GM20431 (cell line): Measurements from ENCODE around the gene LRRC34.

Experiments
- in situ Hi-C: fragments of 300-500 bp; cut with MseI, MboI; formaldehyde crosslinking; loops from one replicate; pipeline ENCODE4 v1.15.0; 2020; ENCODE audit warnings: low sequenced_read_pairs; ENCODE audit not compliant: unreplicated experiment

The LRRC34 gene

GRCh38 chr3:169812332-169813235 is at the start of gene LRRC34, which contains the start of gene LRRIQ4:
Gene LRRC34 (minus strand): TSS chr3:169812904. CDS start chr3:169812548, 356 bp downstream.
Gene LRRIQ4 (plus strand): TSS chr3:169812870. CDS start chr3:169821922, 9,052 bp downstream.
- in situ Hi-C loops, result no loop called here

- in situ Hi-C loops, result loop anchor here (25.0 kb wide), 1 partner anchor 175 kb away; the partner anchor contains the start of gene GPR160
These were observed 49.2 kb upstream of the LRRC34 start for GRCh38 chr3:169861871-169862270.

GRCh38 chr3:169857811-169858210 is 45.1 kb upstream of the LRRC34 start:
- in situ Hi-C loops, result loop anchor here (25.0 kb wide), 1 partner anchor 179 kb away; the partner anchor contains the start of gene GPR160

- in situ Hi-C loops, result loop anchor here (25.0 kb wide), 1 partner anchor 182 kb away; the partner anchor contains the start of gene GPR160
These were observed 42.8 kb upstream of the LRRC34 start for GRCh38 chr3:169855514-169855913.

- in situ Hi-C loops, result loop anchor here (25.0 kb wide), 1 partner anchor 187 kb away; the partner anchor contains the start of gene GPR160
These were observed 37.9 kb upstream of the LRRC34 start for GRCh38 chr3:169850618-169851017.

- in situ Hi-C loops, result no loop called here
These were observed 36.0 kb upstream of the LRRC34 start for GRCh38 chr3:169848741-169849140.

GRCh38 chr3:169847896-169848295 is 35.2 kb upstream of the LRRC34 start:
- in situ Hi-C loops, result no loop called here

GRCh38 chr3:169846458-169847193 is 33.9 kb upstream of the LRRC34 start:
- in situ Hi-C loops, result no loop called here

GRCh38 chr3:169842960-169843359 is 30.3 kb upstream of the LRRC34 start:
- in situ Hi-C loops, result no loop called here

- in situ Hi-C loops, result no loop called here
These were observed 28.5 kb upstream of the LRRC34 start for GRCh38 chr3:169841171-169841570.

- in situ Hi-C loops, result no loop called here
These were observed 25.9 kb upstream of the LRRC34 start for GRCh38 chr3:169838511-169839030.

- in situ Hi-C loops, result no loop called here
These were observed 24.2 kb upstream of the LRRC34 start for GRCh38 chr3:169836942-169837275.

- in situ Hi-C loops, result no loop called here
These were observed 23.6 kb upstream of the LRRC34 start for GRCh38 chr3:169836078-169836941.

GRCh38 chr3:169835533-169835932 is 22.8 kb upstream of the LRRC34 start:
- in situ Hi-C loops, result no loop called here

GRCh38 chr3:169827712-169828111 is 15.0 kb upstream of the LRRC34 start:
- in situ Hi-C loops, result no loop called here

GRCh38 chr3:169825316-169825715 is 12.6 kb upstream of the LRRC34 start:
- in situ Hi-C loops, result no loop called here

GRCh38 chr3:169822983-169823382 is 10.3 kb upstream of the LRRC34 start:
- in situ Hi-C loops, result no loop called here

- in situ Hi-C loops, result no loop called here
These were observed 9.8 kb upstream of the LRRC34 start for GRCh38 chr3:169822540-169822939.

GRCh38 chr3:169822091-169822490 is 9.4 kb upstream of the LRRC34 start:
- in situ Hi-C loops, result no loop called here

- in situ Hi-C loops, result no loop called here
These were observed 5.6 kb upstream of the LRRC34 start for GRCh38 chr3:169818316-169818715.
